Endothelial cell of umbilical vein (primary cell): ENCODE measurements around the gene CHD6. TPM values are rescaled to one million over a fixed set of nuclear protein-coding genes. Genes with fewer than 3 reads are reported as not detected.

Experiments
- BruUV-seq: library from RNA; stranded (reverse); fragments of 400-500 nt; replicated peaks from 2 replicates; lab custom pipeline; 2021; lab: Mats Ljungman, UMichigan
- CTCF ChIA-PET: fragments of 300-600, 350-600 bp; sonication (Branson Sonifier 250); formaldehyde crosslinking; loops from one replicate; lab custom pipeline; 2021; ENCODE audit warnings: antibody characterized with exemption, inconsistent platforms; lab: Charles Lee
- POLR2A ChIA-PET: fragments of 300-600, 350-600 bp; sonication (Branson Sonifier 250); formaldehyde crosslinking; loops from one replicate; lab custom pipeline; 2021; ENCODE audit warnings: antibody characterized with exemption, inconsistent platforms; lab: Charles Lee
- DNase-seq: peaks from one replicate; pipeline ENCODE4 v3.0.0-alpha.2; 2011; ENCODE audit warnings: low read depth, low spot score
- FAIRE-seq: peaks from 2 replicates; lab custom pipeline; 2011; peaks lifted over from hg19 to GRCh38; lab: Jason Lieb, UNC
- H2AFZ ChIP-seq: 2 replicates; pipeline ENCODE4 v1.6.0; 2012; ENCODE audit warnings: low read depth, low read length, control low read depth, inconsistent platforms
- H3K27ac ChIP-seq: 2 replicates; pipeline ENCODE4 v1.5.1; 2011; ENCODE audit warnings: low read depth, mild to moderate bottlenecking, control low read depth, low read length, moderate library complexity; ENCODE audit not compliant: insufficient read depth
- H3K27me3 ChIP-seq, 2 experiments: 2 replicates each; pipeline versions ENCODE4 v1.6.0 to v1.6.1; 2011; ENCODE audit warnings: low read length in 2 of 2, mixed read lengths in 1 of 2; ENCODE audit not compliant: control insufficient read depth in 2 of 2, insufficient read depth in 2 of 2
- H3K36me3 ChIP-seq, 2 experiments: 2 replicates in 1 of 2; 3 replicates in 1 of 2; pipeline ENCODE4 v1.5.1; 2011; ENCODE audit warnings: low read length in 2 of 2, mild to moderate bottlenecking in 1 of 2, moderate library complexity in 1 of 2; ENCODE audit not compliant: control insufficient read depth in 2 of 2, insufficient read depth in 2 of 2; ENCODE audit errors: extremely low read depth in 1 of 2
- H3K4me1 ChIP-seq: 3 replicates; pipeline ENCODE4 v1.5.1; 2011; ENCODE audit warnings: mild to moderate bottlenecking, low read length; ENCODE audit not compliant: control insufficient read depth, insufficient read depth; ENCODE audit errors: extremely low read depth
- H3K4me2 ChIP-seq: 2 replicates; pipeline ENCODE4 v1.6.1; 2011; ENCODE audit warnings: low read length, control low read depth, mixed read lengths; ENCODE audit not compliant: insufficient read depth
- H3K4me3 ChIP-seq, 3 experiments: fragments of 200-600 bp in 1 of 3; sonication (generic), shearing (Covaris generic) in 1 of 3; replicated peaks in 1 of 3; 2 replicates each; pipeline ENCODE4 v1.5.1; 2011 to 2016; ENCODE audit warnings: control low read depth in 3 of 3, low read length in 3 of 3, mild to moderate bottlenecking in 2 of 3, inconsistent platforms in 1 of 3, low read depth in 1 of 3, moderate library complexity in 1 of 3; ENCODE audit not compliant: insufficient read depth in 1 of 3
- H3K79me2 ChIP-seq: 2 replicates; pipeline ENCODE4 v1.6.0; 2012; ENCODE audit warnings: low read length, inconsistent platforms; ENCODE audit not compliant: control insufficient read depth, insufficient read depth
- H3K9ac ChIP-seq: replicated peaks from 2 replicates; pipeline ENCODE3; 2011; ENCODE audit warnings: low read length, control low read depth; ENCODE audit not compliant: insufficient read depth; ENCODE audit errors: extremely low read depth
- H3K9me1 ChIP-seq: replicated peaks from 3 replicates; pipeline ENCODE4 v1.6.0; 2011; ENCODE audit warnings: mild to moderate bottlenecking, low read length; ENCODE audit not compliant: control insufficient read depth, insufficient read depth; ENCODE audit errors: extremely low read depth
- H3K9me3 ChIP-seq: replicated peaks from 2 replicates; pipeline ENCODE4 v1.5.1; 2012; ENCODE audit warnings: low read length, inconsistent platforms; ENCODE audit not compliant: control insufficient read depth, insufficient read depth
- H4K20me1 ChIP-seq: replicated peaks from 2 replicates; pipeline ENCODE3; 2011; ENCODE audit warnings: mild to moderate bottlenecking, low read length; ENCODE audit not compliant: control insufficient read depth, insufficient read depth; ENCODE audit errors: extremely low read depth
- EZH2 ChIP-seq: IDR thresholded peaks from 2 replicates; pipeline ENCODE4 v1.6.1; 2012; ENCODE audit warnings: borderline replicate concordance, low read depth, mild to moderate bottlenecking, moderate library complexity, low read length, inconsistent platforms; ENCODE audit not compliant: severe bottlenecking
- FOS ChIP-seq: IDR thresholded peaks from 2 replicates; pipeline ENCODE4 v1.6.1; 2011; ENCODE audit warnings: mild to moderate bottlenecking, low read length, moderate library complexity, borderline replicate concordance; ENCODE audit not compliant: insufficient read depth
- GATA2 ChIP-seq: IDR thresholded peaks from 2 replicates; pipeline ENCODE4 v1.7.0; 2011; ENCODE audit warnings: low read depth, mild to moderate bottlenecking, moderate library complexity, mixed read lengths, low read length; ENCODE audit not compliant: insufficient read length, insufficient read depth
- JUN ChIP-seq: IDR thresholded peaks from 2 replicates; pipeline ENCODE4 v1.6.1; 2011; ENCODE audit warnings: borderline replicate concordance, low read depth; ENCODE audit not compliant: insufficient read length, insufficient read depth
- MYC ChIP-seq: IDR thresholded peaks from one replicate; pipeline ENCODE4 v1.6.1; 2011; ENCODE audit warnings: mild to moderate bottlenecking, low read depth, low read length
- POLR2A ChIP-seq: IDR thresholded peaks from 2 replicates; pipeline ENCODE4 v1.6.1; 2012; ENCODE audit warnings: low read depth, mild to moderate bottlenecking, control low read depth, low read length
- POLR2AphosphoS5 ChIP-seq: IDR thresholded peaks from 2 replicates; pipeline ENCODE4 v1.6.1; 2012; ENCODE audit warnings: low read depth, mild to moderate bottlenecking, control low read depth, low read length, moderate library complexity; ENCODE audit not compliant: insufficient read depth
- dilution Hi-C: fragments of 300-500 bp; cut with MboI; formaldehyde crosslinking; loops from one replicate; pipeline ENCODE4 v1.15.0; 2019; ENCODE audit warnings: low sequenced_read_pairs; ENCODE audit not compliant: extremely low pct_ligation_motif_present
- intact Hi-C: fragments of 100-400 bp; cut with micrococcal nuclease; formaldehyde crosslinking; loops from one replicate; pipeline ENCODE4 v1.10.0; 2022
- polyA plus RNA-seq, 4 experiments: library from polyadenylated mRNA; depleted of rRNA in 3 of 4; stranded (reverse) in 3 of 4; unstranded in 1 of 4; fragments of >200 nt; gene quantifications; 2 replicates each; pipeline versions ENCODE4 v1.2.1 to v1.2.3, GENCODE V29; 2011 to 2012; ENCODE audit warnings: missing spikeins in 1 of 4
- total RNA-seq: library from RNA; stranded (reverse); gene quantifications from 2 replicates; pipeline ENCODE4 v1.2.3, GENCODE V29; 2021
- TF ChIP-seq, protein P1 (sequence below), 2 donors: IDR thresholded peaks; 1 replicate in 1 of 2; 2 replicates in 1 of 2; pipeline ENCODE4 v1.5.1; 2011; ENCODE audit warnings: low read length in 2 of 2, mild to moderate bottlenecking in 2 of 2, moderate library complexity in 2 of 2, control low read depth in 1 of 2, inconsistent platforms in 1 of 2, low read depth in 1 of 2; ENCODE audit not compliant: insufficient read depth in 1 of 2; ENCODE audit errors: extremely low read depth in 1 of 2
- TF ChIP-seq, protein P2 (sequence below): IDR thresholded peaks from 2 replicates; pipeline ENCODE4 v1.6.1; 2011; ENCODE audit not compliant: insufficient read depth, insufficient read length

CHD6 gene
- total and polyA plus RNA-seq, 2 donors (not counting 3 experiments of a cell fraction or from before 2014, with no cell fraction given), result 7.2 to 33.7 TPM

DNA sequence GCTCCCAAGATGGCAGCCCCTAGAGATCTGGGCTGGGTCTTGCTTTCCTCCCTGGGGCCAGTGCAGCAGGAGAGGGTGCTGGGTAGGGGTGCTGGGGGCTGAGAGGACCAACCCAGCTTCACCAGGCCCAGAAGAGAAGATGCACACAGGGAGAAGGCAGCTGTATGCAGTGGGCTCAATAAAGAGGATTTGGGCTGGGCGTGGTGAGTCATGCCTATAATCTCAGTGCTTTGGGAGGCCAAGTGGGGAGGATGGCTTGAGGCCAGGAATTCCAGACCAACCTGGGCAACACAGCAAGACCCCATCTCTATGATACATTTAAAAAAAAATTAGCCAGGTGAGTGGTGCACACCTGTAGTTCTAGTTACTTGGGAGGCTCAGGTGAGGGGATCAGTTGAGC, 225.9 kb downstream of the CHD6 start:
- no peaks in the 10 kb centered on the region for H3K36me3 ChIP-seq
- H3K4me3 ChIP-seq, result no peak overlapping the region
- CTCF ChIA-PET, result no interaction called here
- H3K4me2 ChIP-seq, result no peak overlapping the region
- DNase-seq (no peak), FAIRE-seq (no peak)
- H3K27ac ChIP-seq, result no peak overlapping the region
- POLR2A ChIA-PET, result no interaction called here
- H3K9me1 ChIP-seq, result no peaks in the 10 kb centered on the region
- no peak overlapping the region for H2AFZ ChIP-seq
- H3K27me3 ChIP-seq, result no peaks in the 10 kb centered on the region
- TF ChIP-seq POLR2A, result no peak
- no peak for TF ChIP-seq EZH2
- TF ChIP-seq GATA2, result no peak
- TF ChIP-seq, protein P1, sequence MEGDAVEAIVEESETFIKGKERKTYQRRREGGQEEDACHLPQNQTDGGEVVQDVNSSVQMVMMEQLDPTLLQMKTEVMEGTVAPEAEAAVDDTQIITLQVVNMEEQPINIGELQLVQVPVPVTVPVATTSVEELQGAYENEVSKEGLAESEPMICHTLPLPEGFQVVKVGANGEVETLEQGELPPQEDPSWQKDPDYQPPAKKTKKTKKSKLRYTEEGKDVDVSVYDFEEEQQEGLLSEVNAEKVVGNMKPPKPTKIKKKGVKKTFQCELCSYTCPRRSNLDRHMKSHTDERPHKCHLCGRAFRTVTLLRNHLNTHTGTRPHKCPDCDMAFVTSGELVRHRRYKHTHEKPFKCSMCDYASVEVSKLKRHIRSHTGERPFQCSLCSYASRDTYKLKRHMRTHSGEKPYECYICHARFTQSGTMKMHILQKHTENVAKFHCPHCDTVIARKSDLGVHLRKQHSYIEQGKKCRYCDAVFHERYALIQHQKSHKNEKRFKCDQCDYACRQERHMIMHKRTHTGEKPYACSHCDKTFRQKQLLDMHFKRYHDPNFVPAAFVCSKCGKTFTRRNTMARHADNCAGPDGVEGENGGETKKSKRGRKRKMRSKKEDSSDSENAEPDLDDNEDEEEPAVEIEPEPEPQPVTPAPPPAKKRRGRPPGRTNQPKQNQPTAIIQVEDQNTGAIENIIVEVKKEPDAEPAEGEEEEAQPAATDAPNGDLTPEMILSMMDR (IDR thresholded peaks at IDR 0.05; ENCODE audit: extremely low read depth in 1 of 2, insufficient read depth in 1 of 2, low read depth in 1 of 2, low read length in 2 of 2), result no peak
- TF ChIP-seq MYC, result no peak
- no peak for TF ChIP-seq JUN
- TF ChIP-seq, protein P2, sequence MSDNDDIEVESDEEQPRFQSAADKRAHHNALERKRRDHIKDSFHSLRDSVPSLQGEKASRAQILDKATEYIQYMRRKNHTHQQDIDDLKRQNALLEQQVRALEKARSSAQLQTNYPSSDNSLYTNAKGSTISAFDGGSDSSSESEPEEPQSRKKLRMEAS, result no peak
- TF ChIP-seq POLR2AphosphoS5, result no peak
- no peak for TF ChIP-seq FOS
- H3K79me2 ChIP-seq, result no peaks in the 10 kb centered on the region
- dilution Hi-C loops, result no loop called here
- intact Hi-C loops, result no loop called here
- H3K9me3 ChIP-seq, result no peaks in the 10 kb centered on the region
- no peaks in the 10 kb centered on the region for H4K20me1 ChIP-seq
- H3K9ac ChIP-seq, result no peak overlapping the region
- no peaks in the 10 kb centered on the region for H3K4me1 ChIP-seq
- BruUV-seq, result no TSS peak
